Osteoblast (primary cell): ENCODE results near the gene PAX2. TPM values are rescaled to one million over a fixed set of nuclear protein-coding genes. Genes with fewer than 3 reads are reported as not detected.

Source experiments
- DNase-seq: peaks from one replicate; pipeline ENCODE4 v3.0.0; 2011; ENCODE audit warnings: low spot score, mixed read lengths; ENCODE audit not compliant: insufficient read length; ENCODE audit errors: missing footprints
- H2AFZ ChIP-seq: 2 replicates; pipeline ENCODE4 v1.6.0; 2011; ENCODE audit warnings: mild to moderate bottlenecking, low read length
- H3K27ac ChIP-seq: 2 replicates; pipeline ENCODE4 v1.5.1; 2011; ENCODE audit warnings: mild to moderate bottlenecking, low read depth, low read length, moderate library complexity
- H3K27me3 ChIP-seq: 2 replicates; pipeline ENCODE4 v1.6.0; 2012; ENCODE audit warnings: mild to moderate bottlenecking, control low read depth, inconsistent platforms, low read length, moderate library complexity; ENCODE audit not compliant: insufficient read depth
- H3K36me3 ChIP-seq: 2 replicates; pipeline ENCODE4 v1.5.1; 2011; ENCODE audit warnings: mild to moderate bottlenecking, low read length, control low read depth, moderate library complexity; ENCODE audit not compliant: insufficient read depth
- H3K4me1 ChIP-seq: 2 replicates; pipeline ENCODE4 v1.5.1; 2011; ENCODE audit warnings: mild to moderate bottlenecking, low read length, control low read depth, moderate library complexity; ENCODE audit not compliant: insufficient read depth
- H3K4me2 ChIP-seq: 2 replicates; pipeline ENCODE4 v1.6.0; 2011; ENCODE audit warnings: mild to moderate bottlenecking, low read length; ENCODE audit not compliant: insufficient read depth
- H3K4me3 ChIP-seq: fragments of 200-600 bp; sonication (generic); 3 replicates; pipeline ENCODE4 v1.5.1; 2012; ENCODE audit warnings: mild to moderate bottlenecking, low read length, inconsistent platforms; ENCODE audit not compliant: insufficient read depth
- H3K79me2 ChIP-seq: 2 replicates; pipeline ENCODE4 v1.6.0; 2012; ENCODE audit warnings: mild to moderate bottlenecking, low read length, control low read depth, inconsistent platforms; ENCODE audit not compliant: insufficient read depth
- H3K9me3 ChIP-seq: 2 replicates; pipeline ENCODE4 v1.5.1; 2011; ENCODE audit warnings: low read depth, low read length, control low read depth
- H4K20me1 ChIP-seq: 2 replicates; pipeline ENCODE4 v1.6.0; 2012; ENCODE audit warnings: mild to moderate bottlenecking, low read length, control low read depth; ENCODE audit not compliant: insufficient read depth
- total RNA-seq: library from RNA; depleted of rRNA; stranded (reverse); fragments of >200 nt; gene quantifications from 2 replicates; pipeline ENCODE4 v1.2.3, GENCODE V29; 2012
- TF ChIP-seq, protein P1 (sequence below): IDR thresholded peaks from 2 replicates; pipeline ENCODE4 v1.5.1; 2011; ENCODE audit warnings: mild to moderate bottlenecking, low read depth, low read length, moderate library complexity; ENCODE audit errors: extremely low read depth

Gene PAX2
- total RNA-seq, 1 donor = not detected

DNA sequence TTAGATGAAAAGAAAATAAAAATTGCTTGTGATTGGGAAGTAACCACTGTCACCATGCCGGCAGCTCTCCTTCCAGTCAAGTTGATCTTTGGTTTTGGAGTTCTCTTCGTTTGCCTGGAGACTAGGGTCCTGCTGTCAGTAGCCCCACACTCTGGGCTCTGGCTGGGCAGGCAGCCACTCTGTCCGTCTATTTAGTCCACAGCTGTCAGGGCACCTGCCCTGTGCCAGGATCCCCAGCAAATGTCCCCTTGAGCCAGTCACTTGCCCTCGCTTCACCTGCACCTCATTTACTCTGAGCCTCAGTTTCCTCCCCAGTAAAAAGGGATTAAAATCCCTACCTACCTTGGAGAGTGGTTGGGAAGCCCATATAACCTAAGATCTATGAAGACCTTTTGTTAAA lies 55.5 kb downstream of the PAX2 start:
- Histone ChIP-seq H3K27me3 (peaks cover 65% of the 10 kb centered on the region), H2AFZ (no peak overlapping the region), H3K4me2 (no peak overlapping the region), H4K20me1 (no peaks in the 10 kb centered on the region), H3K9me3 (no peaks in the 10 kb centered on the region), H3K36me3 (no peaks in the 10 kb centered on the region), H3K4me3 (no peak overlapping the region), H3K27ac (no peak overlapping the region), H3K4me1 (no peaks in the 10 kb centered on the region), H3K79me2 (no peaks in the 10 kb centered on the region)
- TF ChIP-seq, protein P1, sequence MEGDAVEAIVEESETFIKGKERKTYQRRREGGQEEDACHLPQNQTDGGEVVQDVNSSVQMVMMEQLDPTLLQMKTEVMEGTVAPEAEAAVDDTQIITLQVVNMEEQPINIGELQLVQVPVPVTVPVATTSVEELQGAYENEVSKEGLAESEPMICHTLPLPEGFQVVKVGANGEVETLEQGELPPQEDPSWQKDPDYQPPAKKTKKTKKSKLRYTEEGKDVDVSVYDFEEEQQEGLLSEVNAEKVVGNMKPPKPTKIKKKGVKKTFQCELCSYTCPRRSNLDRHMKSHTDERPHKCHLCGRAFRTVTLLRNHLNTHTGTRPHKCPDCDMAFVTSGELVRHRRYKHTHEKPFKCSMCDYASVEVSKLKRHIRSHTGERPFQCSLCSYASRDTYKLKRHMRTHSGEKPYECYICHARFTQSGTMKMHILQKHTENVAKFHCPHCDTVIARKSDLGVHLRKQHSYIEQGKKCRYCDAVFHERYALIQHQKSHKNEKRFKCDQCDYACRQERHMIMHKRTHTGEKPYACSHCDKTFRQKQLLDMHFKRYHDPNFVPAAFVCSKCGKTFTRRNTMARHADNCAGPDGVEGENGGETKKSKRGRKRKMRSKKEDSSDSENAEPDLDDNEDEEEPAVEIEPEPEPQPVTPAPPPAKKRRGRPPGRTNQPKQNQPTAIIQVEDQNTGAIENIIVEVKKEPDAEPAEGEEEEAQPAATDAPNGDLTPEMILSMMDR = no peak
- DNase-seq = peak; percentile 43

DNA sequence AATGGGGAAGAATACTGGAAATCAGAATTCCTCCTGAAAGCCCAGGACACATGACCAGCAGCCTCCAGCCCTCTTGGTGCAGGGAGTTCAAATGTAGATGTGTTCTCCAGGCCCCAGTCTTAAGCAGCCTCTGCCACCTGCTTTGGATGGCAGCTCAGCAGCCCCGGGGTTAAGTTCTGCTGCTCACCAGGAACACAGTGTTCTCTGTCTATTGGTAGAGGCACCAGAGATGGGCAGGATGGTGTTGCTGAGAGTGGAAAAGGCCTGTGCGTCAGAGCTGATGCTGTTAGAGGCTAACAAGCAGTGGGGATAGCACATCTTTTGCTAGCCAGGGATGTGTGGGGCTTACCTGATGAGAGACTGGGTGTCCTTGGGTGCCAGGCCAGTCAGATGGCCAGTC lies 56.8 kb downstream of the PAX2 start:
- Histone ChIP-seq H3K4me3 (no peak overlapping the region), H2AFZ (no peak overlapping the region), H4K20me1 (no peaks in the 10 kb centered on the region), H3K9me3 (no peaks in the 10 kb centered on the region), H3K4me1 (no peaks in the 10 kb centered on the region), H3K36me3 (no peaks in the 10 kb centered on the region), H3K27me3 (peaks cover 67% of the 10 kb centered on the region), H3K79me2 (no peaks in the 10 kb centered on the region), H3K4me2 (no peak overlapping the region), H3K27ac (no peak overlapping the region)
- DNase-seq = no peak
- TF ChIP-seq, protein P1 = no peak

DNA sequence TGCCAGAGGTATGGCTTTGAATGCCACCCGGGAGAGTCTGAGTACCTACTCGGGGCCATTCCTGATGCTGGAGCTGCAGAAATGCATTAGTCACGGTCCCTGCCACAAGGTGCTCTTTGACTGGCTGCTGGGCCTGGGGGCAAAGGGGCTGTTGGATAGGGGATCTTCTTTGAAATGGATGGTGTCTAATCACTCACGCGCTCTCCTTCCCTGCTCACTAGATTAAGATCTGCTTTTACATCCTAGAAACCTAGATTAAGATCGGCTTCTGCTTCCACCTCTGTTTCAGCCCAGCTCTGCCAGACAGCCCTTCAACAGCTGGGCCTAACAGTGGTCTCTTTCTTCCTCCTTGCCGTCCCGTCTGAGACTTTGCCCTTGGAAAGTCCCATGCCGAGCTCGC lies 57.2 kb downstream of the PAX2 start:
- no peaks in the 10 kb centered on the region for H3K79me2 ChIP-seq
- H3K4me1 ChIP-seq = no peaks in the 10 kb centered on the region
- H4K20me1 ChIP-seq = no peaks in the 10 kb centered on the region
- peaks cover 65% of the 10 kb centered on the region for H3K27me3 ChIP-seq
- no peak overlapping the region for H3K4me3 ChIP-seq
- no peaks in the 10 kb centered on the region for H3K9me3 ChIP-seq
- TF ChIP-seq, protein P1 = no peak
- H3K36me3 ChIP-seq = no peaks in the 10 kb centered on the region
- no peak overlapping the region for H2AFZ ChIP-seq
- DNase-seq = no peak
- no peak overlapping the region for H3K4me2 ChIP-seq
- no peak overlapping the region for H3K27ac ChIP-seq

DNA sequence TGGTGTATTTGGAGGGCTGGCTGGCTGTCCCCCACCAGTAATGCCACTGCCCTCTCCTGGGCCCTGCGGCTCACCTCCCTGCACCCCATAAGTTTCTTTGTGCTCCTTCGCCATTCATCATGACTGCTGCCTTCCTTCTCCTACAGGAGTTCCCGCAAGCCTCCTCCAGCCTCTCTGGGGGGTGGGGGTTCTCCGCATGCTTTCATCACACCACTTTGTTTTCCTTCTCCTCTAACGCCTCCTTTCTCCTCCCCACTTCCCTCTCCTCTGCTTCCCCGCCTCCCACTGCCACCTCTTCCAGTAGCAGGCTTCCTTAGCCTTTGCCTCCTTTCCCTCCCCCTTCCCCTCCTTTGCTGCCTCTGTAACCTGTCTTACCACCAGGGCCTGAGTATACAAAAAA lies 58.1 kb downstream of the PAX2 start:
- no peak overlapping the region for H3K27ac ChIP-seq
- H3K27me3 ChIP-seq = peaks cover 71% of the 10 kb centered on the region
- no peak for DNase-seq
- no peak overlapping the region for H2AFZ ChIP-seq
- H3K4me2 ChIP-seq = no peak overlapping the region
- no peaks in the 10 kb centered on the region for H3K9me3 ChIP-seq
- H3K4me1 ChIP-seq = no peaks in the 10 kb centered on the region
- H3K79me2 ChIP-seq = no peaks in the 10 kb centered on the region
- no peaks in the 10 kb centered on the region for H3K36me3 ChIP-seq
- TF ChIP-seq, protein P1 = no peak
- no peaks in the 10 kb centered on the region for H4K20me1 ChIP-seq
- no peak overlapping the region for H3K4me3 ChIP-seq
